Activated naive CD4-positive, alpha-beta T cell treated with anti-CD3 and anti-CD28 coated beads for 36 hours (primary cell): ENCODE data around the gene HES3. TPM values are rescaled to one million over a fixed set of nuclear protein-coding genes. Genes with fewer than 3 reads are reported as not detected.
"Not testable (repeated sequence)": the region's sequence is repeated elsewhere in the genome, so short reads cannot be mapped to it uniquely, and the experiment has no call there.

ENCODE experiments used
- CTCF ChIA-PET: fragments of 350-600 bp; sonication (Branson Sonifier 250); formaldehyde crosslinking; loops from one replicate; lab custom pipeline; 2021; ENCODE audit warnings: antibody characterized with exemption; lab: Charles Lee
- DNase-seq: peaks from one replicate; pipeline ENCODE4 v3.0.0-alpha.2; 2020
- H3K27ac Mint-ChIP-seq: one replicate; pipeline ENCODE4 v1.8.0; 2021; ENCODE audit warnings: mild to moderate bottlenecking, mixed read lengths
- H3K27me3 Mint-ChIP-seq: one replicate; pipeline ENCODE4 v1.8.0; 2021; ENCODE audit warnings: low read depth, mixed read lengths
- H3K36me3 Mint-ChIP-seq: one replicate; pipeline ENCODE4 v1.8.0; 2021; ENCODE audit warnings: low read depth, mixed read lengths
- H3K4me1 Mint-ChIP-seq: one replicate; pipeline ENCODE4 v1.8.0; 2021; ENCODE audit warnings: low read depth, mixed read lengths
- H3K4me3 Mint-ChIP-seq: one replicate; pipeline ENCODE4 v1.8.0; 2021; ENCODE audit warnings: mild to moderate bottlenecking, moderate library complexity, mixed read lengths
- H3K9me3 Mint-ChIP-seq: one replicate; pipeline ENCODE4 v1.8.0; 2021; ENCODE audit warnings: mixed read lengths
- intact Hi-C: fragments of 100-400 bp; cut with micrococcal nuclease; formaldehyde crosslinking; loops from one replicate; pipeline ENCODE4 v1.15.1; 2023
- total RNA-seq, 2 experiments: library from RNA; stranded (reverse); gene quantifications; one replicate each; pipeline ENCODE4 v1.2.3, GENCODE V29; 2021

The HES3 gene
- total RNA-seq, 2 experiments from 2014 or later, result not detected

GRCh38 chr1:6208723-6209660 lies 35.0 kb upstream of the HES3 start:
- DNase-seq, result peak; percentile 13
- intact Hi-C loops, result no loop called here
- CTCF ChIA-PET, result interaction anchor here (0.6 to 1.2 kb wide), 6 partner anchors 30 to 272 kb away, joined by 3 to 5 read pairs (median 3); no protein-coding TSS in a partner anchor
- no peaks in the 10 kb centered on the region for H3K36me3 Mint-ChIP-seq
- no peaks in the 10 kb centered on the region for H3K9me3 Mint-ChIP-seq
- peaks cover 32% of the 10 kb centered on the region for H3K27me3 Mint-ChIP-seq
- H3K27ac Mint-ChIP-seq, result no peak overlapping the region
- H3K4me3 Mint-ChIP-seq, result peak overlapping the region; percentile 32
- peaks cover 12% of the 10 kb centered on the region for H3K4me1 Mint-ChIP-seq

DNA sequence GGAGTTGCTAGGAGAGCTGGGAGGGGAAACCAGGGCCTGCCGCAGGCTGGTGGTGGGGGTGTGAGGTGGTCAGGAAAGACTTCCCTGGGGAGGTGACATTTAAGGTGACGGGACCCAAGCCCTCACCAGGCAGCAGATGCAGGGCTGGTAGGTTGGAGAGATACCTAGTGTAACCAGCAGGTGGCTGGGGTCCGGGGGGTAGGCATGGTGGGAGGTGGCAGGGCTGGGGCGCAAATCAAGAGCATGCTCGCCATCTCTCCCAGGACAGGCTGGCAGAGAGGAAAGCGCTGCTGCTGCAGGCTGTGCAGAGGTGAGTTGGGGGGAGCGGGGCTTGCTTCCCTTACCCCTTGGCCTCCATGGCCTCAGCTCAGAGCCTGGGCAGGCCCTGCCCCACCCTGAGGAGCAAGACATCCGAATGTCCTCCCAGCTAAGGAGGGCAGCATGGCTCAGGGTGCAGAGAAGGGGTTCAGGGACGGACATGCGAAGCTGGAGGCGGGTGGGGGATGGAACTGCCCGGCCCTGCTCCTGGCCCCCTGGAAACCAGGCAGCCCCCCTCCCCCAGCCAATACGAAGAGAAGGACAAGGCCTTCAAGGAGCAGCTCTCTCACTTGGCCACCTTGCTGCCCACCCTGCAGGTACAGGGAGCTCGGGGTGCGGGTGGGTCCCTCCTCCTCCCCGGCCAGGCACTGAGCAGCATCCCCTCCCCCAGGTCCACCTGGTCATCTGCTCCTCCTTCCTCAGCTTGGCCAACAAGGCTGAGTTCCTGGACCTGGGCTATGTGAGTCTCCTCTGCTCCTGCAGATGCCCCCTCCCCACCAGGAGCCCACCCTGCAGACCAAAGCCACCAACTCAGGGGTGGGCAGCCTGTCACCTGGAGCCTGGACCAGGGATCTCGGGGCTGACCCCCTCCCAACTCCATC lies 34.1 kb upstream of the HES3 start:
- peaks cover 32% of the 10 kb centered on the region for H3K27me3 Mint-ChIP-seq
- no peaks in the 10 kb centered on the region for H3K36me3 Mint-ChIP-seq
- H3K9me3 Mint-ChIP-seq, result no peaks in the 10 kb centered on the region
- peaks cover 9% of the 10 kb centered on the region for H3K4me1 Mint-ChIP-seq
- peak overlapping the region; percentile 12 for H3K4me3 Mint-ChIP-seq
- no peak for DNase-seq
- CTCF ChIA-PET, result interaction anchor here (0.6 kb wide), 1 partner anchor 97 kb away, joined by 3 read pairs; no protein-coding TSS in a partner anchor
- intact Hi-C loops, result no loop called here
- H3K27ac Mint-ChIP-seq, result no peak overlapping the region

GRCh38 chr1:6210591-6211355 lies 33.2 kb upstream of the HES3 start:
- no peak overlapping the region for H3K4me3 Mint-ChIP-seq
- no peaks in the 10 kb centered on the region for H3K9me3 Mint-ChIP-seq
- CTCF ChIA-PET, result no interaction called here
- peaks cover 9% of the 10 kb centered on the region for H3K4me1 Mint-ChIP-seq
- intact Hi-C loops, result no loop called here
- H3K27me3 Mint-ChIP-seq, result peaks cover 37% of the 10 kb centered on the region
- no peak for DNase-seq
- H3K27ac Mint-ChIP-seq, result no peak overlapping the region
- H3K36me3 Mint-ChIP-seq, result no peaks in the 10 kb centered on the region

GRCh38 chr1:6211731-6212130 lies 32.2 kb upstream of the HES3 start:
- intact Hi-C loops, result no loop called here
- Mint-ChIP-seq H3K27ac (no peak overlapping the region), H3K36me3 (no peaks in the 10 kb centered on the region), H3K9me3 (no peaks in the 10 kb centered on the region), H3K4me3 (no peak overlapping the region), H3K27me3 (peaks cover 38% of the 10 kb centered on the region), H3K4me1 (peaks cover 8% of the 10 kb centered on the region)
- no peak for DNase-seq
- CTCF ChIA-PET, result interaction anchor here (0.8 to 1.5 kb wide), 2 partner anchors 17 to 28 kb away, joined by 3 read pairs; no protein-coding TSS in a partner anchor

- Mint-ChIP-seq H3K4me1 (peaks cover 6% of the 10 kb centered on the region), H3K27me3 (peaks cover 39% of the 10 kb centered on the region), H3K9me3 (no peaks in the 10 kb centered on the region), H3K36me3 (no peaks in the 10 kb centered on the region), H3K4me3 (no peak overlapping the region), H3K27ac (no peak overlapping the region)
- CTCF ChIA-PET, result interaction anchor here (0.8 to 1.5 kb wide), 2 partner anchors 17 to 27 kb away, joined by 3 read pairs; no protein-coding TSS in a partner anchor
- intact Hi-C loops, result no loop called here
- no peak for DNase-seq
Measured at GRCh38 chr1:6212193-6212959, 31.6 kb upstream of the HES3 start.

DNA sequence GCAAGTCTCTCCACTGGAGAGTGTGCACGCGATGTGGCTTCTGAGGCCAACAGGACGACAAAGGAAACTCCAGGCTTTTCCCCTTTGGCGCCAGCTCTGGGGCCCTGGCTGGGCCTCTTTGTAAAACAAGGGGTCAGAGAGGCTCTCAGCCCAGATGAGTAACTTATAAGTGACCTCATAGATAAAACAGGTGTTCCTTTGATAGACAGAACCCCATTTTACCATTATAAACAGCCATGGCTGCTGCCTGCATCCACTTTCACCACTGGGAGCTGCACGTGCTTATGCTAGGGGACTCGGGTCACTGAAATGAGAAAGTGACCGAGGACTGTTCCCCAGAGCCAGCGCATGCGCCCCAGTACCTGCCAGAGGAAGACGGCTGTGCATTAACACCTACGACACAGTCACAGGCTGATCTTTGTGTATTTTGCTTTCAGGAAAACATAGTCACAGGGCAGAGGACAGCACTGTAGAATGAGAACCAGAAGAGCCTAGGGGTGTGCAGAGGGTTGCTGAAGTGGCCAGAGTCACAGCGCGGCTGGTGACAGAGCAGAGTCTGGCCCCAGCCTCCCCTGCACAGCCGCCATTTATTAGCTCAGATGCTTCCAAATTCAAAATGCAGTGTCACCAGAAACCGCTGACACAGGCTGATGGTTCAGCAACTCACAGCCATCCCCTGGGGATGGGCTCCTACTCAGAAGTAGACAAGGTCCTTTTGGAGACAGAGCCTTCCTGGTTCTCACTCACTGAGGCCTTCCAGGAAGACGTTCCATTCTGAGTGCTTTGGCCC lies 25.4 kb upstream of the HES3 start:
- no peak for DNase-seq

DNA sequence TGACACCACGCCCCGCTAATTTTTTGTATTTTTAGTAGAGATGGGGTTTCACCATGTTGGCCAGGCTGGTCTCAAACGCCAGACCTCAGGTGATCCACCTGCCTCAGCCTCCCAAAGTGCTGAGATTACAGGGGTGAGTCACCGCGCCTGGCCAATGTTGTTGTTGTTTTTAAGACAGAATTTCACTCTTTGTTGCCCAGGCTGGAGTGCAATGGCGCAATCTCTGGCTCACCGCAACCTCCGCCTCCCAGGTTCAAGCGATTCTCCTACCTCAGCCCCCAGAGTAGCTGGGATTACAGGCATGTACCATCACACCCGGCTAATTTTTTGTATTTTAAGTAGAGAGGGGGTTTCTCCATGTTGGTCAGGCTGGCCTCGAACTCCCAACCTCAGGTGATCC lies 24.3 kb upstream of the HES3 start:
- intact Hi-C loops, DNase-seq, H3K4me1 Mint-ChIP-seq, H3K27ac Mint-ChIP-seq, H3K9me3 Mint-ChIP-seq, H3K4me3 Mint-ChIP-seq: not testable (repeated sequence)
- CTCF ChIA-PET, result interaction anchor here (1.4 kb wide), 1 partner anchor 13 kb away, joined by 5 read pairs; the partner anchor contains the start of gene RNF207
- Mint-ChIP-seq H3K36me3 (peaks cover 17% of the 10 kb centered on the region), H3K27me3 (peaks cover 16% of the 10 kb centered on the region)

More for the DNA sequence above, 25.4 kb upstream of the HES3 start:
- H3K9me3 Mint-ChIP-seq, result no peaks in the 10 kb centered on the region
- intact Hi-C loops, result no loop called here
- H3K4me3 Mint-ChIP-seq, result no peak overlapping the region
- H3K27me3 Mint-ChIP-seq, result peaks cover 16% of the 10 kb centered on the region
- no peaks in the 10 kb centered on the region for H3K4me1 Mint-ChIP-seq
- peaks cover 8% of the 10 kb centered on the region for H3K36me3 Mint-ChIP-seq
- CTCF ChIA-PET, result interaction anchor here (1.8 kb wide), 1 partner anchor 12 kb away, joined by 4 read pairs; the partner anchor contains the start of gene RNF207
- H3K27ac Mint-ChIP-seq, result no peak overlapping the region

GRCh38 chr1:6220236-6220635 lies 23.7 kb upstream of the HES3 start:
- intact Hi-C loops, result no loop called here
- peaks cover 20% of the 10 kb centered on the region for H3K36me3 Mint-ChIP-seq
- no peaks in the 10 kb centered on the region for H3K4me1 Mint-ChIP-seq
- no peak overlapping the region for H3K4me3 Mint-ChIP-seq
- no peak overlapping the region for H3K27ac Mint-ChIP-seq
- H3K27me3 Mint-ChIP-seq, result peaks cover 16% of the 10 kb centered on the region
- no peaks in the 10 kb centered on the region for H3K9me3 Mint-ChIP-seq
- CTCF ChIA-PET, result interaction anchor here (0.8 to 1.4 kb wide), 2 partner anchors 14 to 16 kb away, joined by 3 to 5 read pairs; partner anchors contain the start of gene RNF207
- DNase-seq, result no peak

DNA sequence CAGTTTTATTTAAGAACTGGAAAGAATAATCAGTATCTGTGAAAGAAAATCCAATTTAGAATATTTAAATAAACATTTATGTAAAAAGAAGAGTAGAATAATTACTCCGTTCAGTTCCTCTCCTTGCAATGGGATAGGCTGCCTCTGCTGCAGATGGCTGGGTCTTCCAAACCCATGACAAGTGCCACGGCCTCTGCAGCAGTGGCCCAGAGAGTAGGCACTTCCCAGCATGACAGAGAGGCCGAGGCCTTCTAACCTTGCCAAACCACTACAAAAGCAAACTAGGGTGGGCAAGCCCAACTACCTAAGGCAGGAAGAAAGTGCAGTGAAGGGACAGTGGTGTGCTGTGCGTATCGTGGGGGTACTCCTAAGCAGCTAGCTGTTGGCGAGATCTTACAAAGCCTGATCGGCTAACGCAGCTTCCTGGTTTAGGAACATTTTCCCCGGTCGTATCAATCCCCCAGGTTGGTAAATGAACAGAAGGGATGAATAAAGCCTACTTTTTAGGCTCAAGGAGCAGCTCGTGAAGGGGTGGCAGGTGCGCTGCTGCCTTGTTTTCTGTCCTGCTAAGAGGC lies 22.7 kb upstream of the HES3 start:
- DNase-seq, result no peak
- Mint-ChIP-seq H3K4me3 (no peak overlapping the region), H3K27ac (no peak overlapping the region), H3K36me3 (peaks cover 24% of the 10 kb centered on the region), H3K4me1 (no peaks in the 10 kb centered on the region), H3K9me3 (no peaks in the 10 kb centered on the region), H3K27me3 (peaks cover 9% of the 10 kb centered on the region)
- intact Hi-C loops, result no loop called here
- CTCF ChIA-PET, result interaction anchor here (0.8 to 1.4 kb wide), 3 partner anchors 15 to 202 kb away, joined by 3 to 5 read pairs (median 3); partner anchors contain the start of gene RNF207

- H3K36me3 Mint-ChIP-seq, result peaks cover 30% of the 10 kb centered on the region
- H3K4me3 Mint-ChIP-seq, result no peak overlapping the region
- peaks cover under 1% of the 10 kb centered on the region for H3K27me3 Mint-ChIP-seq
- no peak overlapping the region for H3K27ac Mint-ChIP-seq
- intact Hi-C loops, result no loop called here
- no peaks in the 10 kb centered on the region for H3K9me3 Mint-ChIP-seq
- DNase-seq, result no peak
- CTCF ChIA-PET, result no interaction called here
- H3K4me1 Mint-ChIP-seq, result no peaks in the 10 kb centered on the region
Measured at GRCh38 chr1:6222636-6223035, 21.3 kb upstream of the HES3 start.
